ENCODE data around the gene SDCCAG8.

DNA sequence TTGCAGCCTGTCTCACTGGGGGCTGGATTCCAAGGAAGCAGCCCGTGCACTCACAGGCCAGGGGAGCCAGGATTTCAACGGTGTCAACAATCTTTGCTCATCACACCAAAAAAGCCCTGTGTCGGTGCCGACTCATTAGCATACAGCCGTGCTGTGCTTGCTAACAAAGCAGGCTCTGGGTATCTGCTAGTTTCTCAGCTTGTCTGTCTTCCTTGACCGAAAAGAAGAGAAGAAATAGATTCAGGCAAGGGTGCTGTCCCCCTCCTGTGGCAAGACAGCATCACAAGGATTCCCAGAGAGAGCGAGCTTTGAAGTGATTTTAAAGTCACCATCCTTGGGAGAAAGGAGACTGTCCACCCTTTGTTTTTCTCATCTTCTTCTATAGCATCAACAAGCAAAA is 214.7 kb downstream of the SDCCAG8 start:
- TF ChIP-seq POLR2AphosphoS5 (IDR thresholded peaks at IDR 0.05), result no peak
- TF ChIP-seq, protein P1, sequence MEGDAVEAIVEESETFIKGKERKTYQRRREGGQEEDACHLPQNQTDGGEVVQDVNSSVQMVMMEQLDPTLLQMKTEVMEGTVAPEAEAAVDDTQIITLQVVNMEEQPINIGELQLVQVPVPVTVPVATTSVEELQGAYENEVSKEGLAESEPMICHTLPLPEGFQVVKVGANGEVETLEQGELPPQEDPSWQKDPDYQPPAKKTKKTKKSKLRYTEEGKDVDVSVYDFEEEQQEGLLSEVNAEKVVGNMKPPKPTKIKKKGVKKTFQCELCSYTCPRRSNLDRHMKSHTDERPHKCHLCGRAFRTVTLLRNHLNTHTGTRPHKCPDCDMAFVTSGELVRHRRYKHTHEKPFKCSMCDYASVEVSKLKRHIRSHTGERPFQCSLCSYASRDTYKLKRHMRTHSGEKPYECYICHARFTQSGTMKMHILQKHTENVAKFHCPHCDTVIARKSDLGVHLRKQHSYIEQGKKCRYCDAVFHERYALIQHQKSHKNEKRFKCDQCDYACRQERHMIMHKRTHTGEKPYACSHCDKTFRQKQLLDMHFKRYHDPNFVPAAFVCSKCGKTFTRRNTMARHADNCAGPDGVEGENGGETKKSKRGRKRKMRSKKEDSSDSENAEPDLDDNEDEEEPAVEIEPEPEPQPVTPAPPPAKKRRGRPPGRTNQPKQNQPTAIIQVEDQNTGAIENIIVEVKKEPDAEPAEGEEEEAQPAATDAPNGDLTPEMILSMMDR (IDR thresholded peaks at IDR 0.05), result no peak

Measured in suprapubic skin (tissue), 3 donors.